Tongue (tissue), 2 donors: ENCODE data around the gene PRDM1. TPM values are rescaled to one million over a fixed set of nuclear protein-coding genes. Genes with fewer than 3 reads are reported as not detected.
A peak's percentile ranks its signal among the peaks of the same experiment; 100 is the strongest.

Experiments
- DNase-seq: peaks from one replicate; pipeline ENCODE4 v3.0.0-alpha.2; 2015
- total RNA-seq: library from RNA; depleted of rRNA; stranded (reverse); fragments of >200 nt; gene quantifications from one replicate; pipeline ENCODE4 v1.2.3, GENCODE V29; 2014

Gene PRDM1
- total RNA-seq, 1 donor from 2014 or later: 15.5 TPM

- DNase-seq: peak; percentile 39
Measured at GRCh38 chr6:106116125-106116832, 30.1 kb downstream of the PRDM1 start.

GRCh38 chr6:106117579-106117978 lies 31.4 kb downstream of the PRDM1 start:
- DNase-seq: no peak

GRCh38 chr6:106118835-106119431 lies 32.8 kb downstream of the PRDM1 start:
- DNase-seq: no peak

- no peak for DNase-seq
Measured at GRCh38 chr6:106119546-106119945, 33.4 kb downstream of the PRDM1 start.

- DNase-seq: no peak
Measured at GRCh38 chr6:106120006-106120405, 33.9 kb downstream of the PRDM1 start.

GRCh38 chr6:106120406-106120805 lies 34.3 kb downstream of the PRDM1 start:
- DNase-seq: no peak

- no peak for DNase-seq
Measured at GRCh38 chr6:106122306-106122918, 36.3 kb downstream of the PRDM1 start.

- DNase-seq: no peak
Measured at GRCh38 chr6:106122938-106123656, 37.0 kb downstream of the PRDM1 start.

GRCh38 chr6:106124015-106124414 lies 37.9 kb downstream of the PRDM1 start:
- no peak for DNase-seq

GRCh38 chr6:106124437-106125430 lies 38.6 kb downstream of the PRDM1 start:
- DNase-seq: no peak

GRCh38 chr6:106125925-106126435 lies 39.8 kb downstream of the PRDM1 start:
- DNase-seq: no peak

- DNase-seq: no peak
Measured at GRCh38 chr6:106126482-106126881, 40.3 kb downstream of the PRDM1 start.

GRCh38 chr6:106128981-106129781 lies 43.0 kb downstream of the PRDM1 start:
- DNase-seq: no peak

- no peak for DNase-seq
Measured at GRCh38 chr6:106132153-106132698, 46.1 kb downstream of the PRDM1 start.

- peak; percentile 24 for DNase-seq
Measured at GRCh38 chr6:106133040-106133439, 46.9 kb downstream of the PRDM1 start.

GRCh38 chr6:106134087-106134770 lies 48.1 kb downstream of the PRDM1 start:
- DNase-seq: no peak

- no peak for DNase-seq
Measured at GRCh38 chr6:106134906-106135634, 48.9 kb downstream of the PRDM1 start.

- DNase-seq: no peak
Measured at GRCh38 chr6:106135911-106136571, 49.9 kb downstream of the PRDM1 start.
